Fibroblast of skin of back (primary cell): ENCODE measurements around the gene GNB3.

ENCODE experiments used
- DNase-seq: peaks from one replicate; pipeline ENCODE4 v3.0.0-alpha.2; 2013

Gene GNB3

DNA sequence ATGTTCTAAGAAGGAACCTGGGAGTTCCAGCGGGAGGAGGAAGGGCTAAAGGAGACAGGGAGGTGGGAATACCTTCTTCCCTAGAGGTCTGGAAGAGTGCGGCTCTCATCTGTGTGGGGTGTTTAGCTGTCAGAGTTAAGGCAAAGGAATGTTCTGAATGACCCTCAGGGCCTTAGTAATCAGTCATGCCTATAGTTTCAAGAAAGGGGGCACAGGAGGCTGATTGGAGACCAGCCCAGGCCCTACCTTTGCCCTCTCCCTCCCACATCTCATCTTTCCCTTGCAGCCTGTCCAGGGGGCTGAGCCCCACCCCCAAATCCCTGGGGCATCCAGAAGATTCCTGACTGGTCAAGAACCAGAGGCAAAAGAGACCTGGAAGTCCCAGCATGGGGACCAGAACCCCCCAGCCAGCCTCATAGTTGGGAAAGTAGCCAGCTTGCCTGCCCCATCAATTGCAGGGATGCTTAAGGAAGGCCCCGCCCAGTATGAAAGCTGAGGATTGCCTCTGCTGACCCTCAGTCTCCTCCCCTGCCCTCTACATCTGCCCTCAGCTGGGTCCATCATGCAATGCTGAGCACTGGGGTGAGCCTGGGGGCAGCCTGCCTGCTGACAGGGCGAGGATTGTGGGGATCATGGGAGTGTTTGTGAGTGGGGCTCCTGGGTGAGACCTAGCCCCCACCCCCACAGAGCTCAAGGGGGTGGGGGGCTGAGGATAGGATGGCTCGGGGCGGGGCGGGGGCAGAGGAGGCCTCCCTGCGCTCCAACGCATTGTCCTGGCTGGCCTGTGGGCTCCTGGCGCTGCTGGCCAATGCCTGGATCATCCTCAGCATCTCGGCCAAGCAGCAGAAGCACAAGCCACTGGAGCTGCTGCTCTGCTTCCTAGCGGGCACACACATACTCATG is 17.3 kb upstream of the GNB3 start:
- DNase-seq: no peak

DNA sequence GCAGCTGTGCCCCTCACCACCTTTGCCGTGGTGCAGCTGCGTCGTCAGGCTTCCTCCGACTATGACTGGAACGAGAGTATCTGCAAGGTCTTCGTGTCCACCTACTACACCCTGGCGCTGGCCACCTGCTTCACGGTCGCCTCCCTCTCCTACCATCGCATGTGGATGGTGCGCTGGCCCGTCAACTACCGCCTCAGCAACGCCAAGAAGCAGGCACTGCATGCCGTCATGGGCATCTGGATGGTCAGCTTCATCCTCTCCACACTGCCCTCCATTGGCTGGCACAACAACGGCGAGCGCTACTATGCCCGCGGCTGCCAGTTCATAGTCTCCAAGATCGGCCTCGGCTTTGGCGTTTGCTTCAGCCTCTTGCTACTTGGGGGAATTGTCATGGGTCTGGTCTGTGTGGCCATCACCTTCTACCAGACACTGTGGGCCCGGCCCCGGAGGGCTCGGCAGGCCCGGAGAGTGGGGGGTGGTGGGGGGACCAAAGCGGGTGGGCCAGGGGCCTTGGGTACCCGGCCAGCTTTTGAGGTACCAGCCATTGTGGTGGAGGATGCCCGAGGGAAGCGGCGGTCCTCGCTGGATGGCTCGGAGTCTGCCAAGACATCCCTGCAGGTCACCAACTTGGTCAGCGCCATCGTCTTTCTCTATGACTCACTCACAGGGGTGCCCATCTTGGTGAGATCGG is 16.5 kb upstream of the GNB3 start:
- no peak for DNase-seq

GRCh38 chr12:6824901-6825381 is 15.8 kb upstream of the GNB3 start:
- DNase-seq: peak; percentile 36

DNA sequence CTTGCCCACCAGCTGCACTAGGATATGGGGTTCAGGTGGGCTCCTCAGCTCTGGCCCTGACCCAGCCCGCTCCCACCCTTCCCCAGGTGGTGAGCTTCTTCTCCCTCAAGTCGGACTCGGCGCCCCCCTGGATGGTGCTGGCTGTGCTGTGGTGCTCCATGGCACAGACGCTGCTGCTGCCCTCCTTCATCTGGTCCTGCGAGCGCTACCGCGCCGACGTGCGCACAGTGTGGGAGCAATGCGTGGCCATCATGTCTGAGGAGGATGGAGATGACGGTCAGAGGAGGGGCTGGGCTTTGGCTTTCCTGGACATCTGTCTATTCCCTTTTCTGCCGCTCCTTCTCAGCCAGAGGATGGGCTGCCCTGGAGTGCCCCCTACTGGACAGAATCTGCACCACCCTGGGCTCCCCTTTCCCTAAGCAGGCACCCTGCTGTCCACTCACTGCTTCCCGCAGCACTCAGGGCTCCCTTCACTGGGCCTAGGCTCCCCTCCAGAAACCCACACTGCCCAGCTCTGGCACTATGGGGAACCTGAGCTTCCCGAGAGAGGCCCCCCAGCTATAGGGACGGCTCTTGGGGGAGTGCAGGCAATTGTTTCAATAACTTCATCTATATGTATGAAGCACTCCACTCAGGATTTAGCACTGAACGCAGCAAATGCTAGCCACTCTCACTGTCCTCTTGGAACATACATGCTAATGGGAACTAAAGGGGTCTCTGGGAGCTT is 15.2 kb upstream of the GNB3 start:
- DNase-seq: peak; percentile 82

- DNase-seq: no peak
Observed at GRCh38 chr12:6826125-6826733, 14.5 kb upstream of the GNB3 start.

- DNase-seq: no peak
Observed at GRCh38 chr12:6826734-6827436, 13.8 kb upstream of the GNB3 start.

DNA sequence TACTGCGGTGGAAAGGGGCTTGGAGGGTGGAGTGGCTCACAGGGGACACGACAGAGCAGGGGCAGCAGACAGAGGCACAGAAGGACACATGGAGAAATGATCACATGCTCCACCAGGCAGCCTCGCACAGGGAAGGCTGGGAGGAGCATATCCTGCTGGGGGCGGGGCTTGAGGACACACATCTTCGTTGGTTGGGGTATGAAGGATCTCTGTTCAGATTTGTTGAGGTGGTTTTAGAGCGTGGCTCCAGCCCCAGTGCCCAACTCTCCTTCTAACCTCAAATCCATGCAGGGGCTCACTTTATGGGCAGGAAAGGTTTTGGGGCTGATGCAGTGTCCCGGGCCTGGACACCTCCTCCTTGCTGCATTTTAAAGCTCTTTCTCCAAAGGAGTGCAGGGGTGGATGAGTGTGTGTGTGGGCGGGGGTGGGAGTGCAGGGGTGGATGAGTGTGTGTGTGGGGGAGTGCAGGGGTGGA is 13.3 kb upstream of the GNB3 start:
- DNase-seq: peak; percentile 85

DNA sequence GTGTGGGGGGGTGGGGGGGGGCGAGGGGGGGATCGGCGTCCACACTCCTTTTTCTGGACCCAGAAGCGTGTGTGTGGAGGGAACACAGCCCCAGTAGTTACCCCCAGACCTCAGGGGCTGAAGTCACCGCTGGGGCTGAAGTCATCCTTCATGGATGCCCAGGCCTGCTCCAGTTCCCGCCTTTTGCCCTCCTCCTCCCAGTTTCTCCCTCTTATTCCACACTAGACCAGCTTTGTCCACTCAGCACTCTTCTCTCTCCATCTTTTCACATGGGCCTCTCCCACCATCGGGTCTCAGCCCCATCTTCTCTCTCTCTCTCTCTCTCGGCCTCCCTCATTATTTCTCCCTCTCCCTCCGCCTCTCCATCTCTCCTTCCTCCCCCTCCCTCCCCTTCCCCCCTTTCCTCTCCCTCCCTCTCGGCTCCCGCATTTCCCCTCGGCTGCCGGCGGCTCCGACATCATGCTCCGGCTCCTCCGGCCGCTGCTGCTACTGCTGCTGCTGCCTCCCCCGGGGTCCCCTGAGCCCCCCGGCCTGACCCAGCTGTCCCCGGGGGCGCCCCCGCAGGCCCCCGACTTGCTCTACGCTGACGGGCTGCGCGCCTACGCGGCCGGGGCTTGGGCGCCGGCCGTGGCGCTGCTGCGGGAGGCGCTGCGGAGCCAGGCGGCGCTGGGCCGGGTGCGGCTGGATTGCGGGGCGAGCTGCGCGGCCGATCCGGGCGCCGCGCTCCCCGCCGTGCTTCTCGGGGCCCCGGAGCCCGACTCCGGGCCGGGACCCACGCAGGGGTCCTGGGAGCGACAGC is 12.5 kb upstream of the GNB3 start, which contains the start of gene P3H3:
Gene P3H3, plus strand, starts transcription at position 426 of the 799 bp plus-strand sequence. Its CDS starts 34 bp downstream, at position 460.
- peak; percentile 65 for DNase-seq

DNA sequence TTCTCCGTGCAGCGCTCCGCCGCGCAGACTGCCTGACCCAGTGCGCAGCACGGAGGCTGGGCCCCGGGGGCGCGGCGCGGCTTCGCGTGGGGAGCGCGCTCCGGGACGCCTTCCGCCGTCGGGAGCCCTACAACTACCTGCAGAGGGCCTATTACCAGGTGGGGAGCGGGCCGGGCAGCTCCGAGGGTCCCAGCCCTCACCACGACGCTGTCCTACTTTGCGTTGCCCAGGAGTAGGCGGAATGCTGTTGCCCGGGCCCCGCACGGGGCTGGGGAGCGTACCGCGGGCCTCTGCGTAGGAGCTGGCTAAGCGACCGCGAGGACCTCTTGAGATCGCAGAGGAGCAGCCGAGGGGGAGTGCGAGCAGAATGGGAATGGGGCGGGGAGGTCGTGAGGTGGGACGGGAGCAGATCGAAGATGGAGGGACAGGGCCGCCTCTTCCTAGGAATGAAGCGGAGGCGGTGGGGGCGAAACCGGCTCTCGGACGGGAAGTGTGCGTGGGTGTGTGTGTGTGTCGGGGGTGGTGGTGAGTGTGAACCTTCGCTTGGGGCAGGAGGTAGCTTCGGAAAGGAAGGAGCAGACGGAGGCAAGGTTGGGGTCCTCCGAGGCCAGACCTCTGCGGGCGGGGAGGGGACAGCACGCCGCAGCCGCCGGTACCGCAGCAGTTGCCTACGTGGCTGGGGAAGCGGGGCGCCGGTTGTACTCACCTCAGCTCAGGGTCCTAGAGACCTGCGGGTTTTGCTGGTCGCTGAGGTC is 11.8 kb upstream of the GNB3 start:
- DNase-seq: peak; percentile 58

DNA sequence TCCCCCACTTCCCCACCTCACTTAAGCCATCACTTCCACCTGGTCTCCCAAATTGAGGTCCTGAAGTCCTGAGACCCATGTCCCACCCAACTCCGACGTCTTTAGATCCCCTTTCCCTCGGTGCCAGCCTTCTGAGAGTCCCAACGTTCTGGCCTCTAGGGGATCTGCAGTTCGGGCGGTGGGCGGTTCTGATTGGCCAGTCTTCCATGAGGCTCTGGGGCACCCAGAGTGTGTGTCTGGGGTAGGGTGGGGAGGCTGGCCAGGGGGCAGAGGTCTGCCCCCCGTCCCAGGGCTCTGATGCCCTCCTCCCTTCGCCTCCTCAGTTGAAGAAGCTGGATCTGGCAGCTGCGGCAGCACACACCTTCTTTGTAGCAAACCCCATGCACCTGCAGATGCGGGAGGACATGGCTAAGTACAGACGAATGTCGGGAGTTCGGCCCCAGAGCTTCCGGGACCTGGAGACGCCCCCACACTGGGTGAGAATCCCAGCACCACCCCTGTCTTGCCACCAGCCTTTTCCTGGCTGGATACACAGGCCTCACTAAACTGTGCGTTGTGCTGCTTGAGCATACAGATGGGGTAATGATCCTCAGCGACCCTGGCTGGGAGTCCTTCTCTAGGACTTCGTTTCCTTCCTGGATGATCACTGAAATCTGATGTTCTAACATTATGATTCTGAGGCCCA is 11.0 kb upstream of the GNB3 start:
- peak; percentile 60 for DNase-seq

- no peak for DNase-seq
Observed at GRCh38 chr12:6830286-6830890, 10.3 kb upstream of the GNB3 start.

- no peak for DNase-seq
Observed at GRCh38 chr12:6830999-6831398, 9.7 kb upstream of the GNB3 start.

DNA sequence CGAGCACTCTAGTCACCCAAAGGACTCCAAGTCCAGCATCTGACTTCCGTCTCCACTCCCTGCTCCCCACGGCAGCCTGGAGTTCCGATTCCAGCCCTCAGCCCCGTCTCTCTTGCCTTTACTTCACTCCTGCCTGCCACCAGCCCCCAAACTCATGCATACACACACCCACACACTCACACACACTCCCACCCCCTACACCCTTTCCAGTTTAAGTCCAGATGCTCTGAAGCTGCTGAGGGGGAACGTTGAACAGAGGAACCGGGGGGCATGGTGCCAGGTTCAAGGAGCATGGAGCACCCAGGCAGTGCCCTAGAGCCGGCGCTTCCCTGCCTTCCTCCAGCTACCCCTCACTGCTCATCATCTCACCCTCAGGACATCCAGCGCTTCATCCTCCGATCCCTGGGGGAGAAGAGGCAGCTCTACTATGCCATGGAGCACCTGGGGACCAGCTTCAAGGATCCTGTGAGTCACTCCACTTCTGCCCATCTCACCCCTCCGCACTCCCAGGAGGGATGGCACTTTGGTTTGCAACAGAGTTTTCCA is 9.2 kb upstream of the GNB3 start:
- no peak for DNase-seq

DNA sequence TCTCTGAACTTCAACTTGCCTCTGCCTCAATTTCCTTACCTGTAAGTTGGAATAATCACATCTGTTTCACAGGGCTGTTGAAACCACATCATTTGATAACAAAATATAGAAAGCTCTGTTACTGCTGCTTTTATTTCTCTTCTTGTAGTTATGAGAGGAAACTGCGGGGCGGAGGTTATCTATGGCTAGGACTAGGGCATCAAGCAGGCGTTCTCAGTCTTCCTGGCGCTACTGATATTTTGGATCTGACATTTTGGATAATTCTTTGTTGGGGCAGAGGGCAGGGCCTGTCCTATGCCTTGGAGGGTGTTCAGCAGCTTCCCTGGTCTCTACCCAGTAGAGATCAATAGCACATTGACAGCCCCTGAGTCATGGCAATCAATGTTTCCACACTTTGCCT is 8.6 kb upstream of the GNB3 start:
- DNase-seq: no peak

- no peak for DNase-seq
Observed at GRCh38 chr12:6833189-6833890, 7.4 kb upstream of the GNB3 start.

DNA sequence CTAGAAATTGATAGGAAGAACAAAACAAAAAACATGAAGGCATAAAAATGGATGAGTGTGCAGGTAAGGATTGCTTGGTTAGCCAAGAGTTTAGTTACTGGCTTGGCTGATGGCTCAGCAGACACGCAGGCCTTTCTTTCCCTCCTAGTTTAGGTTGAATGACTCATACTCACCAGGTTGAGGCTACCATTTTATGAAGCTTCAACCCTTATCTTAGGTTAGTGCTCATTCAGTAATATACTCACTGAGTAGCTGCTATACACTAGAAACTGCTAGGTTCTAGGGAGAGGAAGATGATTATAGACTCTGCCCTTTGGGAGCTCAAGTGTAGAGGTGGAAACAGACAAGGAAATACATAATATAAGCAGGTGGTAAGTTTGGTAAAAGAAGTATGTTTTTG is 6.5 kb upstream of the GNB3 start:
- no peak for DNase-seq

DNA sequence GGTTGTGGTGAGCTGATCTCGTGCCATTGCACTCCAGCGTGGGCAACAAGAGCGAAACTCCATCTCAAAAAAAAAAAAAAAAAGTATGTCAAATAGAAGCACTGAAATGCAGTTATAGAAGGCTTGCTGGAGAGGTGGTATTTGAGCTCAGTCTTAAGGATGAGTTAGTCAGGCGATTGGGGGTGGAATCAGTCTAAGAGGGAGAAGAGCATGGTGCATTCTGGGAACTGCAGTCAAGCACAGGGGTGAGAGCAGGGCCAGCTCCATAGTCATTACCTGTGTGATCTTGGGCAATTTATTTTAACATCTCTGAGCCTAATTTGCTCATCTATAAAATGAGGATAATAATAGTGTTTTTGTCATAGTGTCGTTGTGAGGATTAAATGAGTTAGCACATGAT is 5.9 kb upstream of the GNB3 start:
- no peak for DNase-seq

- DNase-seq: no peak
Observed at GRCh38 chr12:6836851-6837250, 3.9 kb upstream of the GNB3 start.
